ENCODE measurements around the gene CD47. TPM values are rescaled to one million over a fixed set of nuclear protein-coding genes. Genes with fewer than 3 reads are reported as not detected.

The CD47 gene
- total RNA-seq, 4 donors from 2014 or later = 146 to 167 (median 160) TPM

DNA sequence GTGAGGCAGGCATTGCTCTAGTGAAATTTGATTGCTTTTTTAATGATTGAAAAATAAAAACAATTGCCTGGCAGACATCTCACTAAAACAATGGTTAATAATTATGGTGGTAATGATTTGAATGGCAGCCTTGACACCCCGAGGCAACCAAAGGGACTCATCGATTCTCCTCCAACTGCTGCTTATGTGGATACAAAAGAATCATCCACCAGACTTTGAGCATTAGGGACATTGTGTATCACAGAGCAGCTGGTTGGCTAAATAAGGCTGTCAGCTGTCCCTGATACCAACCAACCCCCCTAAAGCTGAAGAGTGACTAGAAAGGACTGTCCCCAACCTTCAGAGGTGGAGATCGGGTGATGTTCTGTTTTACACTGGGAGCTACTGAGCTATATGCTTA, 1.7 kb upstream of the CD47 start:
- Histone ChIP-seq H3K4me1 (peaks cover 15 to 27% of the 10 kb centered on the region in 2 donors), H3K9me3 (no peaks in the 10 kb centered on the region), H3K4me3 (replicated peaks in 1 of 3) (no peak overlapping the region), H3K27me3 (no peaks in the 10 kb centered on the region), H3K36me3 (no peaks in the 10 kb centered on the region), H3K27ac (no peak overlapping the region)
- no peak for DNase-seq
- no peak for TF ChIP-seq POLR2A (IDR thresholded peaks at IDR 0.05)
- TF ChIP-seq CTCF (IDR thresholded peaks at IDR 0.05) = no peak
- intact Hi-C loops (cut with DNase I) = no loop called here
- WGBS, 2 donors = 84 to 93% methylated on average over 3 of the region's 3 CpGs

GRCh38 chr3:108091498-108092250, 843 bp upstream of the CD47 start:
- intact Hi-C loops (cut with DNase I) = no loop called here
- H3K36me3 ChIP-seq = no peaks in the 10 kb centered on the region
- peak overlapping the region; percentile 56 to 91 (median 89) for H3K4me3 ChIP-seq (replicated peaks in 1 of 3)
- H3K4me1 ChIP-seq = peaks cover 19 to 27% of the 10 kb centered on the region in 2 donors
- no peak for TF ChIP-seq POLR2A (IDR thresholded peaks at IDR 0.05)
- no peak for TF ChIP-seq CTCF (IDR thresholded peaks at IDR 0.05)
- no peaks in the 10 kb centered on the region for H3K27me3 ChIP-seq
- H3K27ac ChIP-seq = peak overlapping the region; percentile 55 to 91 (median 80)
- no peaks in the 10 kb centered on the region for H3K9me3 ChIP-seq
- peak; percentile 14 to 29 for DNase-seq
- 28 to 34% methylated on average over 32 to 41 of the region's 41 CpGs for WGBS, 2 donors

DNA sequence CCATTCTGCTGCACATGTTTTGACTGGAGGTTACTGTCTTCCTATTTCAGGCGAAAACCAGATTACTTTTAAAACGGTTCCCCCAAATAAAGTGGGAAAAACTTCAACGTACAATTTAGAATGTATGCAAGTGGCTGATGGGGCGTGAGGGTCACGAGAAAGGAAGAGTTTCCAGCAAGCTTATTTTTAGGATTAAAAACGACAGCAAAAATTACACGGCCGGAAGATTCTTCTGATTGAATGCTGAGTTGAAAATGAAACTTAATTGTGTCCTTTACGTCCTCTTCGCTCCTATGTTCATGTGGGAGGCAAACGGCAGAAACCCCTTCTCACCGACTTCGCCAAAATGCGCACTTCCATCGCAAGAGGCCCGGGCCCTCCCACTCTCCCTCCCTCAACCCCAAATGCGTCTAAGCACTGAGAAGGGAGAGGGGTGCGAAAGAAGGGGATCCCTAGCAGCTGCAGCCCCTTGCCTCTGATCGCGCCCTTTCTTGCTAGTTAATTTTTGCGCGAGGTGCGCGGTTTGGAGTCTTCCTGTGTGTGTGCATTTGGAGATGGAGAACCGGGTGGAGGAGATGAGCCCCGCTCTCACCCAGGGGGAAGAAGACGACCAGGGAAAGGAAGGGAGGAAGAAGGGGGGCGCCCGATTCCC, 656 bp downstream of the CD47 start:
- Histone ChIP-seq H3K4me3 (replicated peaks in 1 of 3) (peak overlapping the region; percentile 56 to 91 (median 89)), H3K27ac (peak overlapping the region; percentile 68 to 90 (median 80)), H3K9me3 (no peaks in the 10 kb centered on the region), H3K36me3 (no peaks in the 10 kb centered on the region), H3K27me3 (no peaks in the 10 kb centered on the region), H3K4me1 (peaks cover 10 to 20% of the 10 kb centered on the region in 2 donors)
- 0 to 1% methylated on average over 28 of the region's 29 CpGs for WGBS, 2 donors
- DNase-seq = peak in 1 of 2 donors; percentile 37
- intact Hi-C loops (cut with DNase I) = no loop called here
- no peak for TF ChIP-seq CTCF (IDR thresholded peaks at IDR 0.05)
- no peak for TF ChIP-seq POLR2A (IDR thresholded peaks at IDR 0.05)

- Histone ChIP-seq H3K4me1 (peaks cover 10 to 20% of the 10 kb centered on the region in 2 donors), H3K27ac (peak overlapping the region in 2 of 3 donors; percentile 80 to 90), H3K4me3 (replicated peaks in 1 of 3) (peak overlapping the region; percentile 56 to 91 (median 89)), H3K27me3 (no peaks in the 10 kb centered on the region), H3K9me3 (no peaks in the 10 kb centered on the region), H3K36me3 (no peaks in the 10 kb centered on the region)
- no peak for DNase-seq
- intact Hi-C loops (cut with DNase I) = no loop called here
- WGBS, 2 donors = 12 to 19% methylated on average over 10 of the region's 10 CpGs
- TF ChIP-seq CTCF (IDR thresholded peaks at IDR 0.05) (no peak), POLR2A (IDR thresholded peaks at IDR 0.05) (no peak)
Measured at GRCh38 chr3:108089579-108089978, 1.3 kb downstream of the CD47 start.

DNA sequence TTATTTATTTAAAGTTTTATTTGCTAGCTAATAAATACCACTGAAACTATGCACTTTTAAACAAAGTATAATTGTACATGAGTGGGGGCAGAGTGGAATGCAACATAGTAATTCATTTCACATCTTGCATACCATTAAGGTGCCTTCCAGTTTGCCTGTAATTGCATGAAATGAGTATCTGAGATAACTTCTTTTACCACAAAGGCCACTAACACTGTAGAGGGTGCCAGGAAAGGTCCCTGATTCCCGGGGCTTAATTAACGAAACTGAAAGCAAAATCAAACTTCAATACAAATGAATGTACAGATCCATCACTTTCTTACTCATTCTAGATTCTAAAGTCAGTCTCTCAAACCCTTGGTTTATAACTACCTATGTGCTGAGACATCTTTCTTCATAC, 2.1 kb downstream of the CD47 start:
- no peak for TF ChIP-seq CTCF (IDR thresholded peaks at IDR 0.05)
- TF ChIP-seq POLR2A (IDR thresholded peaks at IDR 0.05) = no peak
- H3K27ac ChIP-seq = no peak overlapping the region
- H3K4me3 ChIP-seq (replicated peaks in 1 of 3) = peak overlapping the region in 1 of 3 donors; percentile 89
- intact Hi-C loops (cut with DNase I) = no loop called here
- H3K36me3 ChIP-seq = no peaks in the 10 kb centered on the region
- peaks cover 10 to 20% of the 10 kb centered on the region in 2 donors for H3K4me1 ChIP-seq
- no peak for DNase-seq
- WGBS, 2 donors = 39 to 50% methylated on average over 2 of the region's 2 CpGs
- H3K27me3 ChIP-seq = no peaks in the 10 kb centered on the region
- no peaks in the 10 kb centered on the region for H3K9me3 ChIP-seq
